ENCODE data around the gene APH1B.
"Not testable (repeated sequence)": the region's sequence is repeated elsewhere in the genome, so short reads cannot be mapped to it uniquely, and the experiment has no call there.

APH1B gene

DNA sequence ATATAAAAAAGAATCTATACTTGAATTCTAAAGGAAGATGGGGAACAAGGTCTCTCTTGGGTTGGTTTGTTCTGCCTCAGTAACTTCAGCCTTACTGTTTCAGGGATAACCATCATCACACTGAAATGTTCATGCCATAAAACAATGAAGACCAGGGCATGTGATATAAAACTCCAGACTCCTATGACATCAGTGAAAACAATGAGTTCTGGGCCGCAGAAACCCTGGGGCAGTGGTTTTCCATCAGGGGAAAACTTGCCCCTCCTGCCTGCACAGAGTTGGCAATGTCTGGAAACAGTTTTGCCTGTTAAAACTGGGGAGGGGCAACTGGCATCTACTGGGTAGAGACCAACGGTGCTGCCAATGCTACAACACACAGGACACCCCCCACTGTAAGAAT lies 57.4 kb downstream of the APH1B start:
- DNase-seq, result no peak

DNA sequence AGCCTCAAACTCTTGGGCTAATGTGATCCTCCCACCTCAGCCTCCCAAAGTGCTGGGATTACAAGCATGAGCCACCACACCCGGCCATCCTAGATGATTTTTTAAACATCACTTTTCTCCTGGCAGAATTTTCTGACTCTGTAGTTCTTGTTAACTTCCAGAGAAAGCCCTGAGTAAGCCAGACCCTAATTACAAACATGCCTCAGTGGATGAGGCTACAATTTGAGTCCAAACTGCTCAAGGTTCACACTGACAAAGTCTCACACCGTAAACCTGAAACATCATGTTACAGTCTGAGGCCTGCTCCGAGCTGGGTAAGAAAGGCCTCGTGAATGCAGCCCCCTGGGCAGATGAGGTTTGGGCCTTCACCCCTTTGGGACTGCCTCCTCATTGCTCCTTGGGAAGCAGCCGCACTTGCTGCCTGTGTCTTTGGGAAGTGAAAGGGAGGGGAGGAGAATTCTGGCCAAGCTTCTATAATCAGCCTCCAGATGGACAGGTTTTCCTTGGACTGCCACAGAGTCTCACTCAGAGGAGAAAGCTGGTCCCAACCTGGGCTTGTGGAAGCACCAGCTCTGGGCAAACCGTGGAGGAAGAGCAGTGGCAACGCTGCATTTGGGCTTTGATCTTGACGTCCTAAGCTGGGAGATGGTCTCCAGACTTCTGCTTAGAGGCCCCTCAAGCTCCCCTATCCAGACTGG lies 58.3 kb downstream of the APH1B start:
- DNase-seq, result no peak

DNA sequence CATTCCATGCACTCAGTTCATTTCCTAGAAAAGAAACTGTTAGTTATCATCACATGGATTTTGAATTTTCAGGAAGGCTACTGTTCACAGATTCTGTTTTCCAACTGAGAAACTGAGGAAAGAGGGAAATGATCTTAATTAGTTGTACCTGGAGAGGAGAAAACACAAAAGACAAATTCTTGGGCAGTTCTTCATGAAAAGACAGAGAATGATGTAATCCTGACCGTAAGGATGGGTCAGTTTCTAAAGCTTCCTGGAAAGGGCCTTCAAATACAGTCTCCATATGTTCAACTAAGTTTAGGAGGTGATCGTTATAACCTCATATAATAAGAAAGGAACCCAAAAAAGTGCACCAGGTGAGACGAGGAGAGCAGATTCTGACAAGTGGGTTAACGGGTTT lies 59.6 kb downstream of the APH1B start:
- no peak for DNase-seq

DNA sequence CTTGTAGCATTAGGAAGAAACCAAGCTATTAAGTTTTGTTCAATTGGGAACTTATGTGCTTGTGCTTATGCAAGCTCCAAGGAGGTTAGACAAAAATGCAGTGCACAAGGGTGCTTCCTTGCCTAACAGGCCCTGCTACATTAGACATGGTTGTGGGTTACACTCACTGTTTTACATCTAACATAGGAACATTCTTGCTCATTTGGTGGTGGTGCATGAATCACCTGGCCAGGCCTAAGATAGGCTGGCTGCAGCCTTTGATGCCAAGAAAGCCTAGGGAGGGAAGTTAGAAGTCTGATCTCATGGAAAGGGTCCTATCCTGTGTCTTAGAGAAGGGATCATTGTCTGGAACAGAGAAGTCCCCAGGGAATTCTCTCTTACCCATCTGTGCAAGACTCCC lies 60.8 kb downstream of the APH1B start:
- DNase-seq, result no peak

DNA sequence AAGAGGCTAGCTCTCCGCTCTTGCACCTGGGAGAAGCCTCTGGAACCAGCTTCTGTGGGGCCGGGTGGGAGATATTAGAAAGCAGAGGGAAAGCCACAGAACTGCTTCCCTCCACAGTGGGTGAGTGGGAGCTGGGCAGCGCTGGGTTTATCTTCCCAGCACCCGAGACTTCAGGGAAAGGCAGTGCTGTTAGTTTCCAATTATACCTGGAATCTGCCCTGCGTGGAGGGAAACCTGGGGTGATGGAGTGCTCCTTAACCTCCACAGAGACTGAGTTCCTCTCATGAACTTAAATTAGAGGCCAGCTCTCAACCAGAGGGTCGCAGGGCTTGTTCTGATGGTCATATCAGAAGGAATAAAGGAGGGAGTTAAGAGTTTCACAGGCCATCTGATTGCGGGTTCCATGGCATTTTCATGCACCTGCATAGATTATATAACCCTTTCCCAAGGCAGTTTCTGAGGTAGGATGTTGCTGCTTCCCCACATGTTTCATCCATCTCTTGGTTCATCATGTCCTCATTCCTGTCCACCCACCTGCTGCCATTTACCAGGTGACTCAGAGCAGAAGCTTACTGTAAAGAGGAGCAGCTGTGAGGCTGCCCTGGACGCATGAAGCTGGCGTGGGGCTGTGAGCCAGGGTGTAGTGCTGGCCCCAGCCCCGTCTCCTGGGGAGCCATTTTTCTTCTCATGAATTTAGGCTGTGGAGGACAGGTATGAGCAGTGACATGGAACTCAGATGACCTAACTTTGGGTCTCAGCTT lies 61.8 kb downstream of the APH1B start:
- no peak for DNase-seq

DNA sequence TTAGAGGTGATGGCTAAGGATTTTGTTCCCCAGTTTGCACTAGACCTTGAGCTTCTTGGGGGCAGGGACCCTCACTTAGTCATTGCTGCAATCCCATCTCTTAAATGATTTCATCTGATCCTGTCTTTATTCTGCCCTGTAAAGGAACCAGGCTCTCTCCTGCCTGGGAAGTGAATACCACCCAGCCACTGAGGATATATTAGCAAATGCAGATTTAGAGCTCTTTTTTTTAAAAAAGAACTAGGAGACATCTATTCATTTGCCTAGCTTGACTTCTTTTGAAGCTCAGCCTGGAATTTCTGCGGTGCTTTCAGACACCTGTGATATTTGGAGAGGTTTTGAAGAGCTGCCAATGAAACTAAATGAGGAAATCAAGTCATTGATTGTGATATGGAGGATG lies 62.4 kb downstream of the APH1B start:
- no peak for DNase-seq

DNA sequence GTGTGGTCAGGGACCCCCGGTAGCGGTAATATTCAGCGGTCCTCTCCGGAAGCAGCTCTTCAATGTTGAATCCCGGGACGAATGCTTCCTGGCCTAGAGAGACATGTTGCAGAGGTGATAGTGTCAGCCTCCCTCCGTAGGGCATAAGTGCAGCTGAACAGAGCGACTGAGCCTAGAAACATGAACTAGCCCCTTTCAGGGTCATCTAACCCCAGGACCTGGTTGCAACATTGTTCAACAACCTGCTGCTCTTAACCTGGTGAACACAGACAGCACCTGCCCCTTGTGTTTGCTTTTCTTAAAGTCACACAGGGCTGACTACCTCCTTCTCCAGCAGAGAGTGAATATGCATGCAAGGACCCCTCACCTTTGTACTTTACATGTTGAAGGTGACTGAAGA lies 62.9 kb downstream of the APH1B start:
- DNase-seq, result no peak

DNA sequence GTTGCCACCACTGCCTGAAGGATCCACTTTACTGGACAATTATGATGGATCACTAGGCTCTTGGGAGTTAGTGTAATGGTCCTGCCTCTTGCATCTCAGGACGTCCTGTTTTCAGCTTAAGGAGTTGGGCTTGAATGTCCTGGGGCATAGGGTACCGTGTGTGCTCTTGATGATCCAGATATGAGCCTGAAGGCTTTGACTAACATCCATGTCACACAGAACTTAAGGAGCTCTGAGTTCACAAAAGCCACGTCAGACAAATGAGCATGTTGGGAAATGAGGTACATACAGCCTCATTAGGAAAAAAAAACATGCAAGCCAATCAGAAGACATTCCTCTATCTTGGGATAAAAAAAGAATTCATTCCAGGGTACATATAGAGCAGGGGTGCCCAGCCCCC lies 63.5 kb downstream of the APH1B start:
- DNase-seq, result no peak

DNA sequence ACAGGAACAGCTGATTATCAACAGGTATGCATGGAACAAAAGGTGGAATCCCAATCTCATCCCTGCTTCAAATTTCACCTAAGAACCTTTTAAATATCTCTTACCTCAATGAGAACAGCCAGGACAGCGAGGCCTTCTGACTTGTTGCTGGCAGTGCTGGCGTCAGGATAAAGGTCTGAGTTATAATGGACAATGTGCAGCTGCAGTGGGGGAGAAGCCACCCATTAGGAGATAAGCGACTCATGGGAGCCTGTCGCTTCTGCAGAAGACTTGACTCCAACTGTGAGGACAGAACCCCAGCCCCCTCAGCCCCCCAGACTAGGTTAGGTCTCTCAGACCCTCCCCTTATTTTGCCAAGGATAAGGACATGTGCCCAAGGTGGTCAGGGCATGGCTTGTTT lies 64.5 kb downstream of the APH1B start:
- no peak for DNase-seq

DNA sequence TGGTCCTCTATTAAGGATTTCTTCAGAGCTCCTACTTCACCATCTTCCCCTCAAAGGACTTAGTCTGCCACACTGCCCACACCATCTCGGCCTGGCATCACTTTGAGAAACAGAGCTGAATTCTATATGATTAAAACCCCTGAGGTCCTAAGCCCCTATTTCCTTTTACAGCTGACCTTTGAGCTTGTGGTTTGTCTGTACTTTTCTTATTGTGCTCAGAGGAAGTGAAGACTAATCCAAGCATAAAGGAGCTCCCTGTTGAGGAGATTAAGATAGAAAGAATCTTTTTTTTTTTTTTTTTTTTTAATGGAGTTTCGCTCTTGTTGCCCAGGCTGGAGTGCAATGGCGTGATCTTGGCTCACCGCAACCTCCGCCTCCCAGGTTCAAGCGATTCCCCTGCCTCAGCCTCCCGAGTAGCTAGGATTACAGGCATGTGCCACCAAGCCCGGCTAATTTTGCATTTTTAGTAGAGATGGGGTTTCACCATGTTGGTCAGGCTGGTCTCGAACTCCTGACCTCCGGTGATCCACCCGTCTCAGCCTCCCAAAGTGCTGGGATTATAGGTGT lies 65.7 kb downstream of the APH1B start:
- DNase-seq, result not testable (repeated sequence)

DNA sequence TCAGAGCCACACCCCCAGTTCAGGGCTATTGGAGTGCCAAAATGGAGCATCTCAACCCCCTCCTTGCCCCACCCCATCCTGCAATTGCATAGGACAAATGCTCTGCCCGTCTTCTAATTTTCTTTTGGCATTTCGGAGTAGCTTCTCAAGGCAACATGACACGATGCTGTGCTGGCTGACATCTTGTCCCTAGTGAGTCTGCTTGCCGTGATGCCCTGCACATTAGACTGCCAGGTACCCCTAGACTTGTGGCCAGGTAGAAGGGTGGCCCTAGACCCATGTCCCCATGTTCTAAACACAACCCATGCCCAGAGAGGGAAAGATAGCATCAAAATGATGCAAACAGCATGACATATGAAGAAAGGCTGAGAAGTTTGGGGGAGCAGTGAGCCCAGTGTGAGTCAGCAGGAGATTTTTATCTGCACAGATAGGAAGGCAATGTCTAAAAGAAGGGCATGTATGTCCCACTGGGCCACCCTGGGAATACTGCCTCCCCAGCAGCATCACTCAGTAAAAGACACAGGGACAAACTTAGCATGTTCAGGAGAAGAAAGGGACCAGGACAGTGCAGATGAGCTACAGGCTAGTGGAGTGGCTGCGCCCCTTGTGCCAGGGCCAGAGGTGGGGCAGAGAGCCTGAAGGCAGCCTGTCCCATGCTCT lies 67.5 kb downstream of the APH1B start:
- no peak for DNase-seq

DNA sequence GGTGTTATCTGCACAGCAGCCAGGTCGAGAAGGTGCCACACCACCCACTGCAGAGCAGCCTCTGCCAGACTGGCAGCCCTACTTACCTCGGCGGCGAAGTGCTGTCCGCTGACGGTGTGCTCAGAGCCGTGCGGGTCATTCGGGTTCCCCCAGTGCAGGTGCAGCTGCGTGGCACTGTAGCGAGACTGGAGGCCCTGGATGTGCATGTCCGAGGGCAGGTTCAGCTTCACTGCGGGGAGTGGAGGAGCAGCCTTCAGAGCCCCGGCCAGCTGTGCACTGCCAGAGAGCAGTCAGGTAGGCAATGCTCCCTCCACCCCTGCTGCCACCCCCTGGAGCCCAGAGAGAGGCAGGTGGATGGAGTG lies 68.0 kb downstream of the APH1B start:
- DNase-seq, result no peak

DNA sequence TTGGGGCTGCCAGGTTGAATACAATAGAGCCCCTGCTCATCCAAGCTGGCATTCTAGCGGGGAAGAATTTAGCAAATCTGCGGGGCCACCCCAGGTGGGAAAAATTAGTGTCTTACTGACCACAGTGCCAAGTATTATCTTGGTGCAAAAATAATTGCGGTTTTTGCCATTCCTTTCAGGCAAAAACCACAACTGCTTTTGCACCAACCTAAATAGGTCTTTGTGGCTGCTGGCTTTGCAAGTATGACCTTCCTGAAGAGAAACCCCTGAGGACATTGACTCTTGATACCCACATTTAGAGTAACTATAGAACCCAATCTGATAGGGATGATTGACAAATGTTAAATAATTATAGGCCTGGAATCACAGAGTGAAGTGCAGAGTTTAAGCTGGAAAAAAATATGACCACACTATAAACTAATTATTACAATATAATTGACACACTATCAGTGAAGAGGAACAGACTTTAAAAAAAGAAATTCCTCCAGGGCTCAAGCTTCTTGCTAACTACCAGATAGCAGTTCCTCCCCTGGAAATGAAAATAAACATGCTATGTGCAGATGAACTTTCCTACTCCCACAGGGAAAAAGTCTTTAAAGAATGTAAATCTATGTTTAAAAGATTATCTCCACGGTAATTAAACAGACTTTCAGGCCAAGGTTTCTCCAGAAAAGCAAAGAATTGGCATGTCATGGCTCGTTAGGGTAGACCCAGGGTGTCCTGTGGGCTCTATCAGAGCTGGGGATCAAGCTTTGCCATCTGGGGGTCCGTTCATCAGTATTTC lies 69.9 kb downstream of the APH1B start:
- DNase-seq, result no peak

DNA sequence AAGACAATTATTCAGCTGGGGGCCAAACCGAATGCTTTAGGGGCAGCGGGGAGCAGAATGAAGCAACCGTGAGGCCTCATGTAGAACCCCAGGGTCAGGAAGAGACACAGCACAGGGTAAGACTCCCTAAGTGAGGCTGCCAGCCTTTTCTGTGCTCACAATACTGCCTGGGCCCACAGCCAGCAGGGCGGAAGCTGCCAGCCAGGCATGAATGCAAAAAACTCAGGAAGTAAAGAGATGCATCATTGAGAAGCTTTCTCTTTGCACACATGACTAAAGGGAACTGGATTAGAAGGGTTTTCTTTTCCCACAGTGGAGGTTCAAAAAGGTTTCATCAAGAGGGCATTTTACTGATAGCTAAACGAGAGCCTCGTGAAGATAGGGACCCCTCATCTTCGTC lies 71.0 kb downstream of the APH1B start:
- DNase-seq, result no peak

DNA sequence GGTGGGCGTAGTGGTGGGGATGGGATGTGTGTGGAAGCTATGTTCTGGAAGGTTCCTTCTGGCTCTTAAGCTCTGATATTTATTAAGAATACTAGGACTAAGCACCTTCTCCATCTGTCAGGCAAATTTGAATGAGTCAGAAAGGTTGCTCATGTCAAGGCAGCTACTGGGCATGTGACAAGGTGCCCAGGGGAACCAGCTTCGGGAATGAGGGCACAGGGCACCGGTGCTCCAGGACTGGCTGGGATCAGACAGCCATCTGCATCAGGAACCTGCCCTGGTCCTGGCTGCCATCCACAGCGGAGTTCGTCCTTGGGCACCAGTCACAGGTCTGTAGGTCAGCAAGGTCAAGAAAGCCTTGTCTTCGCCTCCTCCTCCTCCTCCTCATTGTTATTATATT lies 71.8 kb downstream of the APH1B start:
- no peak for DNase-seq

DNA sequence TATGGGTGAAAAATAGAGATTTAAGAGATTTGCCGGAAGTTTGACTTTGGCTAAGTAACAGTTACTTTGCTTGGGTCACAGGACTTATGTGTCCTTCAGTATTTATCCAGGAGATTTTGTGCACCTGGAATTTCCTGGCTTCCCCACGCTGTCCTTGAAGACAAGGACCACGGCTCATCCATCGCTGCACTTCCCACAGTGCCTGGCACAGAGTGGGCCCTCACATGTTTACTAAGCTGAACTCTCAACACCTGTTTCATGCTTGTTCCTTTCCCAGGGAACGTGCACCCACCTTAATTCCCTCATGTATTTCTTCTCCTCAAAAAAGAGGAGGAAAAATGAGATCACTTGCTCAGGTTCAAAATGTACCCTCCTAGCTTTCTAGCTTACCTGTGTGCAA lies 72.2 kb downstream of the APH1B start:
- DNase-seq, result no peak

DNA sequence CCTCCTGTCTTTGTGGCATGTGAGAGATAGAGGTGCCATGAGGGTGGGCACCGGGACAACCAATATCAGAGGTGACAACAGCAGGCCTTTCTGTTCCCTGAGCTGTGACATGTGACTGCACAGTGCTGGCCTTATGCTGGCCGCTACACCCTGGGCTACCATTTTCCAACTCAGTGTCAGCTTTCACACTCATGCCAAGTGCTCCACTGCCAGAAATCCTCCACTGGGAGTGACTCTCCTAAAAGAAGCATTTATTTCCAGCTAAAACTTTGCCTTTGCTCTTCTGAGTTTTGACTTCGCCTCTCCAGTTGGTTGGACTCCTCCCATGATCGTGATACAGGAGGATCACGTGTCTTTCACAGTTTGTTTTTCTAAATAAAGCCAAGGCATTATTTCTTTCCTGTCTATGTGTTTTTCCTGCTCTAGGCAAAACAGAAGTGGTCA lies 72.8 kb downstream of the APH1B start:
- DNase-seq, result no peak

DNA sequence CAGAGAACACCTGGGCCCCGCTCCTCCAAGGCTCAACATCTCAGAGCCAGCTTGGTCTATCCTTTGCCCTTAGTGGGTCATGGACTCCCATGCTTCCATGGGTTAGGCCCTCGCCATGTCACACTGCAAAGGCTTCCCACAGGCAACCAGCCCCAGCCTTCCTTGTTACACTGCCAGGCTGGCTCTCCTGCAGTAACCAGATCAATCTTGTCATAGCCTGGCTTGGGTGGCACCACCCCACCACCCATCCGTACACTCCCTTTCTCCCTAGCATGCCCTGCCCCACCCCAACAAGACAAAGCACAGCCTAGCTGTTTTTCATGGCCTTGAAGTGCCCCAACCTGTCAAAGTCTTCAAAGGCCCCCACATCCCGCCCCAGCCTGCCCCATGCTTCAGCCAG lies 73.8 kb downstream of the APH1B start:
- DNase-seq, result no peak

DNA sequence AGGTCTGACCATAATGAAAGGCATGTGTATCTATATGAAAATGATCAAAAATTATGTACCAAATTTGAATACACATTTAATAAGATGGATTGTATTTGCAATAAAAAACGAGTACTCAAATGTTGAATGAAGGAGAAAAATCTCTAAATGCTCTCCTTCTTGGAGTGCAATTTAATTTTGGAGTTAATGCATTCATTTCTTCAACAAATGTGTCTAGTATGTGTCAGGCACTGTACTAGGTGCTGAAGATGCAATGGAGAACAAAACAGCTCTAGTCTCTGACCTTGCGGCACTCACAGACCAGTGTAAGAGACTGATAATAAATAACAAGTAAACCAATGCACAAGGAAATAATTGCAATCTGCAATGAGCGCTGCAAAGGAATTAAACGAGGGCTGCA lies 75.4 kb downstream of the APH1B start:
- DNase-seq, result no peak

DNA sequence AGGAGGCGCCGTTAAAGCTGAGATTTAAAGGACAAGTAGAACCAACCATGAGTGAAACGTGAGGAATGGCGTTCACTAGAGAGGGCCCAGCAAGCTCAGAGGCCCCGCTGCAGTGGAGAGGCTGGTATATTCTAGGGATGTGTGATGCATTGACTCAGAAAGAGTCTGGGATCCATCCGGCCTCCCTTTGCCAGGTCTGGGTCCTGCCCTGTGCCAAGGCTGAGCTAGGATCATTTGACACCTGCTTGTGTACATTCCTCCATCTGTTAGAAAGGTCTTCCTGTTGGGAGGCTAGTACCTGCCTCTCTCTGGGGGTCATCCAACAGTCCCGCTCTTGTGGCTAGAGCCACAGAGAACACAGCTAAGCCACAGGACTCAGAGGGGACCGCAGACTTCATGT lies 75.9 kb downstream of the APH1B start:
- no peak for DNase-seq

DNA sequence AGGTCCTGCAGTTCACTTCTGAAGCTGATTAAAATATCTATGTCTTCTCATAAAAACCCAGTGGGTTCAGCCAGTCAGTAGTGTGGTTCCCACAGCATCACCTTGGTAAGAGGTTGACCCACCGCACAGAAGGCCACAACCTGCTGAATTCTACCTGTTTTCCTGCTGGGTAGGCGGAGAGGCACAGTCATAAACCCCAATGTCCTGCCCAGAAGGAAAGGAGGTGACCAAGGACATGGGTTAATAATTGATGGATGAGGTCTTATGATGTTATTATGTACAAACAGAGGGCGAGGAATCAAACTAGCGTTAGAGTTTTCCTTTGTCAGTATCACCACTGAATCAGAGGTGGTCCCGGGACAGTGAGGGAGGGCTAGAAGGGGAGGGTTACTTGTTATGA lies 76.5 kb downstream of the APH1B start:
- no peak for DNase-seq

DNA sequence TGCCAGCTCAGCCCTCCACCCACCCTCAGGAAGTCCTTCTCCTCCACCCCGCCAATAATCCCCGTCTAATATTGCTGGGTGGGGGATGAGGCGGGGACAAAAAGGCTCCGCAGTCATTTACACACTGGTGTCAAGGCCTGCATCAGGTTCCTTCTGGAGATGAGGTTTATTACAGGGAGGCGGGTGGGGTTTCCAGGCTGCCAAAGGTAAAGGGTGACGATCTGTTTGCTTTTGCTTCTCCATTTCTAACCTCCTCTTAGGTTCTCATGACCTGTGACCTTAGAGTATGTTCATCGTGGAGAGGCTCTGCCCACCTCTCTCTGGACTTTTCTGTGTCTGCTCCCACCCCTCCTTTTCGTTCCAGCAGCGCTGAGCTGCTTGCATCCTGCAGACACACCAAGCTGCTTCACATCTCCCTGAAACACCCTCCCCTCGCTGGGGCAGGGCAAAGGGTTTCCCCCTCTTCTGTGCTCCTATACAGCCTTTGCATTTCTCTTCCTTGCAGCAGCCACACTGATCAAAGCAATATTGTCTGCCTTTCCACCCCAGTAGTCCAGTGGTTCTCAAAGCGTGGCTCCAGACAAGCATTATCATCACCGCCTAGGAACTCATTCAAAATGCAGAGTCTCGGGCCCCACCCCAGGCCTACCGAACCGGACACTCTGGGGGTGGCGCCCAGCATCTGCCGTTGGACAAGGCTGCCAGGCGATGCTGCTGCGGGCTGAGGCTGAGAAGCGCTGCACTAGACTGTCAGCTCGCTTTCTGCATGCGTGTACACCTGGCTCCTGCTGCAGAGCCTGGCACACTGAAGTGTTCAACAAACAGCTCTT lies 77.6 kb downstream of the APH1B start:
- DNase-seq, result no peak

Data from NCI-H187 (cell line).